ENCODE measurements around the gene TMEM184C.

GRCh38 chr4:147645099-147645498, 27.9 kb downstream of the TMEM184C start:
- TF ChIP-seq REST (IDR thresholded peaks at IDR 0.05; ENCODE audit: insufficient read depth in 1 of 2, low read depth in 2 of 2, low read length in 2 of 2) (no peak), SIN3A (IDR thresholded peaks at IDR 0.05; ENCODE audit: borderline replicate concordance, insufficient read depth, low read length) (no peak), POLR2AphosphoS5 (IDR thresholded peaks at IDR 0.05; ENCODE audit: low read depth, low read length) (no peak), TAF1 (IDR thresholded peaks at IDR 0.05; ENCODE audit: borderline replicate concordance, insufficient read depth, low read length) (no peak)

Measured in PFSK-1 (cell line).